ENCODE measurements around the gene FAM161A. TPM values are rescaled to one million over a fixed set of nuclear protein-coding genes. Genes with fewer than 3 reads are reported as not detected.
A peak's percentile ranks its signal among the peaks of the same experiment; 100 is the strongest.
"Not testable (repeated sequence)": the region's sequence is repeated elsewhere in the genome, so short reads cannot be mapped to it uniquely, and the experiment has no call there.

The FAM161A gene
- total RNA-seq, 1 experiment from 2014 or later: 12.8 TPM

DNA sequence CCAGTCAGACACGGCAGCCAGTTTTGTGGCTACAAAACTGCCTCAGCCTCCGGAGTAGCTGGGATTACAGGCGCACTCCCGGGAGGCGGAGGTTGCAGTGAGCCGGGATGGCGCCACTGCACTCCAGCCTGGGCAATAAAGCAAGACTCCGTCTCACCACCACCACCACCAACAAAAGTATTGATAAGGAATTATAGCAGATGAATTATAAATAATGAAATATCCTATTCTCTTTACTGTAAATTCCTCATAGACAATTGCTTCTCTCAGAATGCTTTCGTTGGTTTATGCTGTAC is 1.4 kb upstream of the FAM161A start:
- H3K4me1 ChIP-seq (ENCODE audit: insufficient read depth, low read length, poor library complexity, severe bottlenecking): peaks cover 9% of the 10 kb centered on the region
- BruUV-seq (replicated peaks): no TSS peak
- intact Hi-C loops (cut with micrococcal nuclease; ENCODE audit: unreplicated experiment): no loop called here
- POLR2A ChIA-PET (ENCODE audit: low non-redundant PET): no interaction called here
- no peak for TF ChIP-seq EZH2 (IDR thresholded peaks at IDR 0.05; ENCODE audit: borderline replicate concordance, low read depth, low read length, poor library complexity, severe bottlenecking)
- no peak for TF ChIP-seq CTCF (conservative IDR thresholded peaks at IDR 0.05; ENCODE audit: low read depth, low read length)
- H3K9me3 ChIP-seq (ENCODE audit: low read depth, low read length, poor library complexity, severe bottlenecking): no peaks in the 10 kb centered on the region
- no peaks in the 10 kb centered on the region for H3K36me3 ChIP-seq (ENCODE audit: insufficient read depth, low read length, poor library complexity, severe bottlenecking)
- peak overlapping the region; percentile 47 for H3K27ac ChIP-seq (ENCODE audit: low read depth, low read length, poor library complexity, severe bottlenecking)
- CTCF ChIA-PET: no interaction called here
- H3K27me3 ChIP-seq (replicated peaks; ENCODE audit: insufficient read depth, low read depth, low read length, poor library complexity): no peaks in the 10 kb centered on the region
- peak overlapping the region; percentile 66 for H3K4me3 ChIP-seq (ENCODE audit: low read depth, low read length, poor library complexity, severe bottlenecking)
- no peak for DNase-seq (ENCODE audit: low spot score)

DNA sequence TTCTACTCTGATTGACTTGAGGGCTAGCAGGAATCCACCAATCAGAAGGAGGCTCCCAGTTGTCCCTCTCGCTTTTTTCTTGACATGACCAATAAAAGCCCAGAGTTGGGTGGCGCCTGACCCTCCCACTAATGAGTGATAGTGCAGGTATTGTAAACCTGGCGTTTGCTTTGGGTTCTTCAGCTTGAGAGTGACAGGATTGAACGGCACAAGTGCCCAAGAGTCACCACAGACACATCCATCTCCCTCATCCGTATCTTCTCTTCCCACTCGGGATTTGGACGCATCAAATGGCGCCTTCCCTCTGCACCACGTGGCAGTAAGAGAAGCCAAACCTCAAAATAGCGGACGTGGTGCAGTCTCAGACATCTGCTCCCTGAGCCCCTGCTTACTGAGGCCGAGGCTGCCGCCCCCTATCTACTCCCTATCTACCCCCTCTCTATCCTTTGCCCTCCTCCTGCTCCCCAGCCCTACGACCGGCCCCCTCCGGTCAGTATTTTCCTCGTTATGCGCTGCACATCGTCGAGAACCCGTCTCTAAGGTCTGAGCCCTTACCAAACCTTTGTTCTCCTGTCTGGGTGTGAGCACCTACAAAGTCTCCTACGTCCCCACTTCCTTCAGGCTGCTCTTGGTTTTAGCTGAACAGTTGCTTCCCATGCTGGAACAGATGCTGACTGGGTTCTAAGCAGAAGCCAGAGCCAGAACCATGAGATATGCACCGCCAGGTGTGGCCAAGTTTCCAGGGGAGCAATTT is 881 bp upstream of the FAM161A start:
- Histone ChIP-seq H3K27ac (ENCODE audit: low read depth, low read length, poor library complexity, severe bottlenecking) (peak overlapping the region; percentile 47), H3K9me3 (ENCODE audit: low read depth, low read length, poor library complexity, severe bottlenecking) (no peaks in the 10 kb centered on the region), H3K4me1 (ENCODE audit: insufficient read depth, low read length, poor library complexity, severe bottlenecking) (peaks cover 9% of the 10 kb centered on the region), H3K4me3 (ENCODE audit: low read depth, low read length, poor library complexity, severe bottlenecking) (peak overlapping the region; percentile 66), H3K36me3 (ENCODE audit: insufficient read depth, low read length, poor library complexity, severe bottlenecking) (no peaks in the 10 kb centered on the region), H3K27me3 (replicated peaks; ENCODE audit: insufficient read depth, low read depth, low read length, poor library complexity) (no peaks in the 10 kb centered on the region)
- CTCF ChIA-PET: no interaction called here
- TF ChIP-seq EZH2 (IDR thresholded peaks at IDR 0.05; ENCODE audit: borderline replicate concordance, low read depth, low read length, poor library complexity, severe bottlenecking) (no peak), CTCF (conservative IDR thresholded peaks at IDR 0.05; ENCODE audit: low read depth, low read length) (no peak)
- POLR2A ChIA-PET (ENCODE audit: low non-redundant PET): no interaction called here
- DNase-seq (ENCODE audit: low spot score): peak; percentile 98
- BruUV-seq (replicated peaks): TSS peak; percentile 67
- intact Hi-C loops (cut with micrococcal nuclease; ENCODE audit: unreplicated experiment): no loop called here

DNA sequence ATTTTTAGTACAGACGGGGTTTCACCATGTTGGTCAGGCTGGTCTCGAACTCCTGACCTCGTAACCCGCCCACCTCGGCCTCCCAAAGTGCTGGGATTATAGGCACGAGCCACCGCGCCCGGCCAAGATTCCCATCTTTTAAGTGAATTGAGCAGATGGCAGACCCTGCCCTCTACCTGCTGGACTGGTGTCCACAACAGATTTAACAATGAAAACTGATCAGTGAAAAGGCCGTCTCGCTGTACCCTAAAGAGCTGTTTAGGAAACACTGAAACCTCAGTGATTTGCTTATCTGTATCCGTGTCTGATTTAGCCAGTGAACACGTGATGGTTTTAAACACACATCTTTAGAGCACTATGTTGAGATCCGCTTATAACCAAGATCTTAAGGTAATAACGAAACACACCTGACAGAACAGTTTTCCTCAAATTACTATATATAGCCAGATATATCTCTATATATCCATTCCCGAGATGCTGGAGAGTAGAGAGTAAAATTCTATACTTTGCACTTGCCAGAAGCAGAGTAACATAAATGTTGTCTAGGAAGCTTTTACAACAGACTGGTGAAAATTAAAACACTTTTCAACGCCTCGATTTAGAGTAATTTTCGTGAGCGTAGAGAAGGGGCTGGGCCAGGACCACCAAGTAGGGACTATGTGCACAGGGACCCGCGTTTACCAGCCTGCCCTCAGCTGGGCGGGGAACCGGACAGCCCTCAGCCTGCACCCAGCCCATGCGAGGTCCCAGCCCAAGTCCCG is 594 bp downstream of the FAM161A start:
- no peak for TF ChIP-seq EZH2 (IDR thresholded peaks at IDR 0.05; ENCODE audit: borderline replicate concordance, low read depth, low read length, poor library complexity, severe bottlenecking)
- TF ChIP-seq CTCF (conservative IDR thresholded peaks at IDR 0.05; ENCODE audit: low read depth, low read length): no peak
- H3K4me3 ChIP-seq (ENCODE audit: low read depth, low read length, poor library complexity, severe bottlenecking): peak overlapping the region; percentile 66
- CTCF ChIA-PET: no interaction called here
- POLR2A ChIA-PET (ENCODE audit: low non-redundant PET): no interaction called here
- H3K9me3 ChIP-seq (ENCODE audit: low read depth, low read length, poor library complexity, severe bottlenecking): no peaks in the 10 kb centered on the region
- no peaks in the 10 kb centered on the region for H3K27me3 ChIP-seq (replicated peaks; ENCODE audit: insufficient read depth, low read depth, low read length, poor library complexity)
- no peaks in the 10 kb centered on the region for H3K36me3 ChIP-seq (ENCODE audit: insufficient read depth, low read length, poor library complexity, severe bottlenecking)
- BruUV-seq (replicated peaks): TSS peak; percentile 48
- peaks cover 9% of the 10 kb centered on the region for H3K4me1 ChIP-seq (ENCODE audit: insufficient read depth, low read length, poor library complexity, severe bottlenecking)
- H3K27ac ChIP-seq (ENCODE audit: low read depth, low read length, poor library complexity, severe bottlenecking): peak overlapping the region; percentile 47
- peak; percentile 8 for DNase-seq (ENCODE audit: low spot score)
- intact Hi-C loops (cut with micrococcal nuclease; ENCODE audit: unreplicated experiment): no loop called here

DNA sequence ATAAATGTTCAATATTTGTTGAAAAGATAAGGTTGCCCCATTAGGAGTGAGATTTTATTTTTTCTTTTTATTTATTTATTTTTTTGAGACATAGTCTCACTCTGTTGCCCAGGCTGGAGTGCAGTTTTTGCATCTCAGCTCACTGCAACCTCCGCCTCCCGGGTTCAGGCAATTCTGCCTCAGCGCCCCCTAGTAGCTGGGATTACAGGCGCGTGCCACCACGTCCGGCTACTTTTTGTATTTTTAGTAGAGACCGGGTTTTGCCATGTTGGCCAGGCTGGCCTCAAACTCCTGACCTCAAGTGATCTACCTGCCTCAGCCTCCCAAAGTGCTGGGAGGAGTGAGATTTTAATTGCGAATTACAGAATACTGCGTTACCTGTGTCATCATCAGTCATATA is 2.6 kb downstream of the FAM161A start:
- H3K4me1 ChIP-seq (ENCODE audit: insufficient read depth, low read length, poor library complexity, severe bottlenecking); intact Hi-C loops (cut with micrococcal nuclease; ENCODE audit: unreplicated experiment); H3K4me3 ChIP-seq (ENCODE audit: low read depth, low read length, poor library complexity, severe bottlenecking); CTCF ChIA-PET; DNase-seq (ENCODE audit: low spot score); H3K27ac ChIP-seq (ENCODE audit: low read depth, low read length, poor library complexity, severe bottlenecking); BruUV-seq (replicated peaks); H3K36me3 ChIP-seq (ENCODE audit: insufficient read depth, low read length, poor library complexity, severe bottlenecking); H3K9me3 ChIP-seq (ENCODE audit: low read depth, low read length, poor library complexity, severe bottlenecking); POLR2A ChIA-PET (ENCODE audit: low non-redundant PET); H3K27me3 ChIP-seq (replicated peaks; ENCODE audit: insufficient read depth, low read depth, low read length, poor library complexity): not testable (repeated sequence)
